Pons (tissue), 1 donor: ENCODE results near the gene XDH.

Experiments used
- DNase-seq: peaks from one replicate; pipeline ENCODE4 v3.0.0-alpha.2; 2016; ENCODE audit warnings: low spot score

XDH gene

DNA sequence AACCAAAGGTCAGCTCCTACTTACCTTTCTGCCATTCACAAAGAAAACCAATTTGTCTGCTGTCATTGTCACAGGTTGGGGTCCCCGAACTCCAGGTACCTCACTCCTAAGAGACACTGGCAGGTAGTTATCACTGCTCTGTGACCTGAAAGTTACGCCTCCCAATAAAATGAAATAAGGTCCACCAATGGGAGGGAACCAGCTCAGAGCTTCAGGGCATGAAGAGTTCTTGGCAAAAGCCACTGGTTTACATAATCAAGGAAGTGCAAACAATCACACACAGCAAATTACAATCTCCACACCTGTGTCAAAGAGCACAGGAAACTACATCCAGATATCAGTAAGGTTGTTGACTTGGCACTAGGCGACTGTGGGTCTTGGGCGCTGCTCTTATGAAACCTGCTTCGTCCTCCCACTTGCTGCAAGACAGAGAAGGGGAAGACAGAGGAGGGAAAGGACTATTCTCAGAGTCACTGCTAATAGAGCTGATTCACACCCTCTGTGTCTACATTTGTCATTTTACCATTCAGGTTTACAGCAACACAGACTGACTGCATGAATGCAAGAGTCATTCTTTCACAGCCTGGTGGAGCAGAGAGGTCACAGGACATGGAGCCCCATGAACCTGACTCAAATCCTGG is at the start of gene XDH:
Gene XDH (minus strand): TSS at position 142 of the 641 bp plus-strand sequence. CDS start 76 bp downstream, at position 66.
- no peak for DNase-seq

DNA sequence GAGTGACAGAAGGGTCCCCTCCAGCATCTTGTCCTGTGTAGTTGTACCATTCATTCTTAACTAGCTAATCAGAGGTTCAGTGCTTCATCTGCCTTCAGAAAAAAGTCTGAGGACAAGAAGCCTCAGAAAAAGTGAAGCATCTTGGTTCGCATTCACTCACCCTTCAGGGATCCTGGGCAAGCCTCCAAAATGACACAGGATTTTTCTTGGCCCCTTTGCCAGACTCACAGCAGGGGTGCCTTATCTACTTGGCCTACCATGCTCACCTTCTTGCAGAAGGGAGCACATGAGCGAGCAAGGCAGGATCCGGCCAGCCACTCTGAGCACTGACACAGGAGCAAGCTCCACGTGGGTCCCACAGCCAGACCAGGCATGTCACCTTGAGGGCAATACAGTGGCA is 43.1 kb upstream of the XDH start:
- DNase-seq, result no peak

DNA sequence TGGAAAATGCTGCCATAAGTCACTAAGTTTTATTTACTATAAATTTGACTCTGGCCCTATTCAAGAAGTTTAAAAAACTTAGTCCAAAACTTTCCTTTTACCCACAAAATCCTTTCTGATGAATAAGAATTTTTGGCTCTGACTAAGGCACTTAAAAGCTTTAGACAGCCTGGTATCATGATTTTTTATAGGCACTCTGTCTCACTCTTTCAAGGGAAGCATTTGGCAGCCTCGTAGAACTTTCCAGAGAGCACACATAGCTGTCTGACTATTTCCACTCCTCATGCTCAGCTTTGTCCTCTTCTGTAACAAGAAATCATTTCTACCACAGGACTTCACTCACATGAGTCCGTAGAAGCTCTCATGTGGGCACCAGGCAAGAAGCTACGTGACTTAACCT is 32.3 kb upstream of the XDH start:
- DNase-seq, result no peak

DNA sequence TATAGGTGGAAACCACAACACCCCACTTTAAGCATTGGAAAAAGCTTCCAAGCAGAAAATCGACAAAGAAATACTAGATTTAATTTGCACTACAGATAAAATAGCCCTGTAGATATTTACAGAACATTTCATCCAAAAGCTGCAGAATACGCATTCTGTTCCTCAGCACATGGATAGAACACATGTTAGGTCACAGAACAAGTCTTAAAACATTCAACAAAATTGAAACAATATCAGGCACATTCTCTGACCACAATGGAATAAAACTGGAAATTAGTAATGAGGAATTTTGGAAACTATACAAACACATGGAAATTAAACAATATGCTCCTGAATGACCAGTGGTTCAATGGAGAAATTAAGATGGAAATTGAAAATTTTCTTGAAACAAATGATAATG is 27.8 kb upstream of the XDH start:
- no peak for DNase-seq

DNA sequence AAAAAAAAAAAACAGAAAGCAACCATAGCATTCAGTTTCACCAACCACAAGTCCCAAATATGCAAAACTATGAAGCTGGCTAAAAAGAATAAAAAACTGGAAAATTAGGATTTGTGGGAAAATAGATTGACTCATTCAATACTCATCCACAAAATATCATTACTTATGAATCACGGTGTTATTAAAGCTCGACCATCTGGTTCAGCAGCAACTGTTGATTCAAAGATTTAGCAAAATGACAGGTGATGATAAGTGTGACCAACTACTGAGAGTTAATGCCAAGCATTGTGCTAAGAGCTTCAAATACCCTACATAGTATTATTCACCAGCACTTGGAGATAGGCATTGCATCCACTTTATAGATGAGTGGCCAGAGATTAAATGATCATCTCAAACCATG is 26.2 kb upstream of the XDH start:
- no peak for DNase-seq

DNA sequence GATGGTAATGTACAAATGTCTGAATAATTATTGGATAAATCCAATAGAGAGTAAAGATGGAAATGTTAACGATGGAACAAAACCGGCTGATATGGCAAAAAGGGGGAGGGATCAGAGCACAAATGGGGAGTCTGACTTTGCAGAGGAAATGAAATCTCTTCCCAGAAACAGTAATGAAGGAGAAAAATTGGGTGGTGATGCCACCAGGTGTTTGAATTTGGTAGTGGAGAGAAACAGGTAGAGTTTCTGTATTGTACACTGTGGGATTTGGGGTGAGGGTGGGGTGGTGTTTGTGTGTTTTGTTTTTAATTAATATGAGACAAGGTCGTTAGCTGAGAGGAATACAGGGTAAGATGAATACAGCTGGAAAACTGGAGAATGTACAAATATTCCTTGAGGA is 20.4 kb upstream of the XDH start:
- no peak for DNase-seq

DNA sequence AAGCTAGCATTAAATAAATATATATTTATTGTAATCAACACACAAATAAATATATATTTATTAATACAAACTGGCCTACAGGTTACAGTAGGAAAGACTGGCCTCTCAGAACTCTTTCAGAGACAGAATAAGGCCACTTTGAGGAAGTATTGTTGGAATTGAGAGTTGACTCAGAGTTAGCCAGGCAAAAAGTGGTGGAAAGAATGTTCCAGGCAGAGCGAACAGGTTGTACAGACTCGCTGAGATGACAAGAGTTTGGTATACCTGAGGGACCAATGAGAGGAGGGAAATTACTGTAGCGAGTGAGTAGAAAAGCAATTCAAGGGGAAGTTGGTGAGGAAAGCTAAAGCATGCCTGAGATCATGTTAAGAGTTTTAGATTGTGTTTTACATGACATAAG is 19.0 kb upstream of the XDH start:
- no peak for DNase-seq

DNA sequence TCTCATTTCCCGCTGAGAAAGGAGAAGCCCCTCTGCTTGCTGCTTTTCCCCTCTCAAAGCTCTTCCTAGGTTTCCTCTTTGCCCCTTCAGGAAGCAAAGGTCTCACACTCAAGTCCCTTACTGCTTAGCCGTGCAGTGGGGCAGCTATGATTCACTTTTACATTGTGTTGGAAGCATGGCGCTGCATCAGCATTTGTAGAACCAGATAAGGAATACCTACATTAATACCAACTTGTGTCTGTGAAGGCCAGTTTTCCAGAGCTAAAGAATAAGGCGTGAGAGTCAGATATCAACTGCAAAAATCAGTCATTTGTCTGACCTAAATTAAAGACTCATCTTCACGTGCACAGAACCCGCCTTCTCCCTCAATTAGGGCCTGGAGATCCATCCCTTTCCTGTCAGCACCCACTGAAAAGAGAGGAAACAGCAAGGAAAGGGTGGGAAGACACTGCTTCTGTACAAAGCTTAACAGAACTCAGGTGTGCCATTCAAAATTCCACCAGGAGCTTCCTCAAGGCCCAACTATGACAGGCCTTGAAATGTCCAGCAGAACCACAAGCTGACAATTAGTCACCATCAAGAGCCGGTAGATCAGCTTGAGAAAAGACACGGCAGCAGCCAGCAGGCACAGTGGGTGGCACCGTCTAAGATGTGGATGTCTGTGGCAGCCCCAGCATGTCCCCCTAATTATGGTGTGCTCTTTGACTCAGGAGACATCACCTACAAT is 16.1 kb upstream of the XDH start:
- DNase-seq, result no peak

DNA sequence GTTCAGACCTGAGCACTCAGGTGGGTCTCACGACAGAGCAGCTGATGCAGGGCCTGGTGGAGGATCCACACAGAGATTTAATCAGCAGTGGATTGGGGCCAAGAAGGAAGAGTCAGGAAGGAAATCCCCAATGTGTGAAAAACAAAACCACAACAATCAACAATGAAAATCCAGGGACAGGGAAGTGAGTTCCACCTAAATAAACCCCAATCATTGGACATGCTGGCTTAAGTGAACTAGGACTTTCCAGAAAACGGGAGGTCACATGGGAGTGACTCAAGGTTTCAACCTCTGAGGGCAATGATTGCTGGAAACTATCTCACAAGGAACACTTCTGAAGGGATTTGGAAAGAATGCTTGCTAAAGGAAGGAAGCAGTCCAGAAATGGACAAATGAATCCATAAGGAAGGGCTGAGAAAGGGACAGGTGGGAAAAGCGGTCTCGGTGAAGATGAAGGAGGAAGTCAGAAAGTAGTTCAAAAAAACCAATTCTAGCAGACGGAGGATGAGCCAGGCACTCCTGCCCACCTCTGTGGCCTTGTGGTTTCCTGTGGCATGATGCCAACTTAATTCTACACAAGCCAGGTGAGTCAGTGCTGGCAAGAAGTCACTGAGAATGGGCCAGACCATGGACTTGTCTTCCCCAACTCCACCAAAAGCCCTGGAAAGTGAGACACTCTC is 15.4 kb upstream of the XDH start:
- DNase-seq, result no peak

DNA sequence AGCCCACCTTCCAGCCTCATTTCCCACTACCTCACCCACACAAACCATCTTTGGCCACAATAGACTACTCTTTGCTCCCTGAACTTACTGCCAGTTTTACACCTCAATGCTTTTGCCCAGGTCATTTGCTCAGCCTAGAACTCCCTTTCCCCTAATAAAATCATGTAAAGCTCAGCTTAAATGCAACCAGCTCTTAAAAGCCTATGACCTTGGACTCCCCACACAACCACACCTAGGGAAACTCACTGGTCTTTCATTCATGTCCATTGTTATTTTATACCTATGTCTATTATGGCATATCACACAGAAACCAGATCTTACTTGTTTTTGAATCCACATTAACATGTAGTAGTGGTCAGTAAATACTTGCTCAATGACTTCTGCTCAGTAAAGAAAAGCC is 14.5 kb upstream of the XDH start:
- DNase-seq, result no peak

DNA sequence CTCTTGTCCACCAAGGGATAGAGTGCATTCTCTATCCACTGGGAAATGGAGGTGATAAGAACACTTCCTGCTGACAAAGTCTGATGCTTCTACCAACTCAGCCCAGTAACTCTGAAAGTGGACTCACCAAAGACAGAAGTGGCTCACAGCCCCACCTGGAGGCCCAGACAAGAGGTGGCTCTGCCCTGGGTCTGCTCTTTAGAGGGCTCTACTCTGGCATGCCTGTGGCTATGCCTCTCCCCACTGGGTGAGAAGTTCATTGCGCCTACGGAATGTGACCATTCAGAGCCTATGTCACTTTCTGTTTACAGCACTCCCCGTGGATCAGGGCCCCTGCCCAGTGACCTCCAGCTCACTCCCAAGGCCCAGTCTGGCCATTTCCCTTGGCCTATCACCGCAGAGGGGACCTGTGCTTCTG is 13.5 kb upstream of the XDH start:
- no peak for DNase-seq

DNA sequence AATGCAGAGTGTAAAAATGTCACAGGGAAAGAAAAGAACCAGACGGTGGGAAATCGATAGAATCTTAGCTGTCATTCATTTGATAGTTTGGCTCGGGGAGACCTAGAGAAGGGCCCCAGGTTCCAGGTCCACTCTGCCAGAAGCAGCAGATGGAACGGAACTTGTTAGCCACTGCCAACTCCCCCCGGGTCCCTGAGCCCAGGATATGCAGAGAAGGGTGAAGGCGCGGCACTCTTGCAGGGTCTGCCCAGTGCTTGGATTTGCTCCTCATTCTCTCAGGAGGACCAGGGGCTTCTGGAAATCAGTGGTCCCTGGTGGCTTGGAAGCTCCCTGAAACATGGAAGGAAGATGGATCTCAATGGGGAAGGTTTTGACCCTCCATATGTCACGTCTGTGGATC is 11.6 kb upstream of the XDH start:
- no peak for DNase-seq

DNA sequence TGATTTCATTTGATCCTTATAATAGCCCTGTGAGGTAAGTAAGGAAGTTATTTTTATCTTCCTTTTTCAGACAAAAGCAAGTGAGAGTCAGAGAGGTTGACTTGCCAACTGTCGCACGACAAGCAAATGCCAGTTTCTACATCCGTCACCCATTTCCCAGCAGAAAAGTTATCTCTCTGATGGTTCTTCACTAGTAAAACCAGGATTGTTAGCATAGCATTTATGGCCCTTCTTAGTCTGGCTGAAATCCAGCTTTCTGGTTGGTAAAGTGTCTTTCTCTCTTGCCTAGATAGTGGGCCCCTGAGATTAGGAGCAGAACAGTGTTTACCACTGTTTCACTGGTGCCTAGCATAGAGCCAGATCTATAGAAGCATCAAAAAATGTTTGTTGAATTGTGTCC is 7.1 kb upstream of the XDH start:
- DNase-seq, result no peak

DNA sequence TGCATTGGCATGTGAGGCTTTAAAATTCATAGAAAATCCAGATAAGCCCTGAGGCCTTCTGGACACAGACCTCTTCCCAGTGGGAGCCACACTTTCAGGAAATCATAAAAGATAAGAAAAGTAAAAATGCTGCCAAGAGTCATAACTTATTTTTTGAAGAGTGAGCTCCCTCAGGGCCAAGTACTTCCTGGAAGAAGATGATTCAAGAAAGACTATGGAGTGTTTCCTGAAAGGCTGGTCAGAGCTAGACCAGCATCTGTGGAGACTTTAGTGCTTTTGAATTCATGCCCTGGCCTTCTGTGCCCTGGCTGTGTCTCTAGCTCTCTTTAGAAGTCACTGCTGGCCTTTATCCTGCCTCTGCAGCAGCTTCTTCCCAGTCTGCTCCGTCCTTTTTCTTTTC is 6.4 kb upstream of the XDH start:
- DNase-seq, result no peak

DNA sequence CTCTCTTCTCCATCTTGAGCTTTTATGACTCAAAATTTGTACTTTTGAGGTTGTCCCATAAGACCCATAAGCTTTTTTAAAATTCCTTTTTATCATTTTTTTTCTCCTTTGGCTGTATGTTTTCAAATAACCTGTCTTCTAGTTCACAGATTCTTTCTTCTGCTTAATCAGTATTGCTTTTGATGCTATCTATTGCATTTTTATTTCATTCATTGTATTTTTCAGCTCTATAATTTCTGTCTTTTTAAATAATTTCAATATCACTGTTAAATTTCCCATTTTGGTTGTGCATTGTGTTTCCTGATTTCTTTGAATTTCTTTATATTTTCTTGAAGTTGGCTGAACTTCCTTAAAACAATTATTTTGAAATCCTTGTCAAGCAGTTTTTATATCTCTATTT is 4.8 kb upstream of the XDH start:
- DNase-seq, result no peak

DNA sequence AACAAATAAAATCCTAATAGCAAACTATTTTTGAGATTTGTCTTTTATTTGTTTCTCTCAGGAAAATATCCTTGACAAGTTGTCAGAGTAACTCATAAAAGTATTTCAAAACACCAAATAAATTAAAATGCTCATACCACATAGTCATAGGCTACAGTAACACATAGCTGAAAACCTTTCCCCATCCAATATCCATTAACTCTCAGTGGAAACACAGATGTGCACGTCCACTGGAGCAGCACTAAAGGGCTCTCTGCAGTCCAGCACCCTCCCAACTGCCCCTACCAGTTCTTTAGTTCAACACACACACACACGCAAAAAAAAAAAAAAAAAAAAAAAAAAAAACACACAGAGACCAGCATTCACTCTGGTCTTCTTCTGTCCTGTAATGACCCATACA is 879 bp upstream of the XDH start:
- no peak for DNase-seq

DNA sequence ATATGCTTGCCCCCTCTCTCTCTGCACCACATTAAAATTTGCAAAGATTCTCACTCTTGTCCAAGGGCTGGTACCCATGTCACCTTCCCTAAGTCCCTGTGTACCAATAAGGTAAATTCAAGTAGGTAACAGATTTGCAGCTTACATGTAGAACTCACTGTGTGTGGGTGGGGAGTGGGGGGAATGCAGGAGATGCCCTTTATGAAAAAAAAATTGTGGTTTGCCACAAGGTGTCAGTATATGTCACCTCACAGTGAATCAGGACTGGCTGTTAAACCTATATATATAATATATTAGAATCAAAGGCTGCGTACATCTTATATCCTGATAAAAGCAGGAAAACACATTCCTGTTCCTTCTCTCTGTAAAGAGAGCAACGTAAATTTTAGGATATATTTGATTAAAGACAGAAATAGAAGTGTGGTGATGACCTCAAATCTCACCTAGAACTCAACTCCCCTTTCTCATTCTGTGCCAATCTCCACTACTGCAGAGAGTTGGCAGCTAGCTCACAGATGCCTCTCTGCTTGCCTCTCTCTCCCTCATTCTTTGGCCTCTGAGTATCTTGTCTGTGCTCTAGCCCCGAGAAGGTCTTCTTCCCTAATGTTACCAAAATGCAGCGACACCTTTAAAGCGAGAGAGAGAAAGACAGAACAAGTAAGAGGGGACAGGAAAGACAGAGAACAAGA is 536 bp downstream of the XDH start:
- DNase-seq, result no peak

DNA sequence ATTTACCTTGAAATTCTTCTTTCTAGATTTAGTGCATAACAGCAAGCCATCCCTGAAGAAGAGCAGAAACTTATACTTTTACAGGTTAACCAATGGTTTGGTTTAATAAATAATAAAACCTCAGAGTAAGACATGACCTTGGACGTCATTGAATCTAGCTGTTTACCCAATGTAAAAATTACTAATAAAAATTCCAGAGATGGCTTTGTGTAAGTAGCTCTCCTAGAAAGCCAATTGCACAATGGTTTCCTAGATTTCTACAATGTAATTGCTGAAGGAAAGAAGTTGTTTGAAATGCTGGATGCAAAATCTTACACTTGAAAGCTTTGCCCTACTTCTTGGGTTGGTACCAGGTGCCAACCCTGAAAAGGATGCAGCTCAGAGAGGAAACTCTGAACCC is 1.5 kb downstream of the XDH start:
- DNase-seq, result no peak

DNA sequence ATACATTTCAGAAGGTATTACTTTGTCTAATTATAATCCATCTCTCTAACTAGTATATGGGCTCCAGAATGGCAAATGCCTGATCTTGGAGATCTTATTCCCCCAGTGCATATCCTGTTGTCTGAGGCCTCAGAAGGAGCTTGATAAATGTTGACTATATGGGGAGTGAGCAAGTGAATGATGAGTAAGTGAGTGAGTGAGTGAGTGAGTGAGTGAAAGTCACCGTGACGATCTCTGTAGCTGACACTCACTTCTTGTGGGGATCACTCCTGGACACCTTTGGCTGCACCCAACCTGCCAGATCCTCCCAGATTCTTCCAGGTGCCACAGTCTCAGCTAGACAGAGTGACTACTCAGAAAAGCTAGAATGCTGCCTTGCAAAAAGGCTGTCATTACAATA is 2.8 kb downstream of the XDH start:
- DNase-seq, result no peak

DNA sequence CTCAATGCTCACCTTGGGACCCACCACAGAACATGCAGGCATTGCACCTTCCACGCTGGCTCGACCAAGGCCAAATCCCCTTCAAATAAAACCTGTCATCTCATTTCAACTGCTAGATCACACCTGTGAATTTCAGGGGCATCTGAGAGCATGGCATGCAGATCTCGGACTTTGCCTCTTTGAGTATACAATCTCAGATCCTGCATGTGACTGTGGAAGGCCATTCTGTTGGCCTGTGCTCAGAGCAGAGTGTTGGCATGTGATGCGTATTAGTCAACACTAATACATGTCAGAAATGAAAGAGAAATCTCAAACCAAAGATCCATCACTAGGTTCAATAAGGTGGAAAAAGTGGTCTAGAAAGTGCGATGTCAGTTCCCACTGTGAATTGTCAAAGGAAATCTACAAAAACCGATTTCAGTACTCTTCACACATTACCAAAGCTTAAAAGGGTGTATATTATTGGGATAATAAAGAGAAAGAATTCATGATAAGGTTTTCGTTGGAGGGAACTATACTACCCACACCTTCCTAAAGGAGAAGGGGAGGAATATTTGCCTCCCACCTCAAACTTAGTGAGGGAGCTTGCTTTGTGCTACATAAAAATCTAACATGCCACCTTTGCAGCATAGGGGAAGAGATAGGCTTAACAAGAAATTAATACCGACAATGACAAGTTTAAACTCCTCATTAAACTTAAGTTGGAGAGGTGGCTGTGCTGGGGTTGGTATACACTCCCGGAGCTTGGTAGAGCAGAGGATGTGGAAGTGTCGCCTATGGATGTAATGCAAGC is 7.8 kb downstream of the XDH start:
- no peak for DNase-seq

DNA sequence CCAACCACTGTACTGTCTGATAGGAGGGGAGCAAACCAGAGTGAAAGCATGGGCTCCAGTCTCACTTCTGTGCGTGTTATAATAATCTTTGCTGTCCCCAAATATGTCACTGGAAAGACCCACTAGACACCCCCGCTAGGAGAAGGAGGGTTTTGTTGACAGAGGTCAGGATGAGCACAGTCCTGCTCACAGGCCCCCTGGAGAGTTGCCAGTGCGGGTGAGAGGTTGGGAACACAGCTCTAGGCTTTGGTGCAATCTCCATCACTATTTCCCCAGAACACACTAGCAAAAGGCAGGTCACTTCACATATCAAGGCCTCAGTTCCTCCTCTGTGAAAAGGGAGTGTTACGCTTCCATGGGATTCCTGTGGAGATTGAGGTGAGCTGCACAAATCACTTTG is 9.7 kb downstream of the XDH start:
- no peak for DNase-seq

DNA sequence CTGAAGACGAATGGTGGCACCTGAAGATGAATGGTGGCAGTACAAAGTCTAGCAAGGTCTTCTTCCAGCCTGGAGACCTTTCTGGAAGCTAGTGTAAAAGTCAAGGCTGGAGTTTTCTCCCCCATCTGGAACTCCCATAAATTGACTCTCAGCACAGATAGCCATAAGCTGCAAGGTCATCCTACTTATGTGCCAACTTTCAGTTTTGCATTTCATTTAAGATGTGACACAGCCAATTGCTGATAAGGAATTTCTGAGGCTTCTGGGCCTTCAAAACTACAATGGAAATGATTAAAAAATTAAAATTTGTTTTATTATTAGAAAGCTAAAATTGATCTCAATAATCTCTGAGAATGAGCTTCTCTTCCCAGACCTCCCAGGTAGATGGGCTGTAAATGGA is 10.2 kb downstream of the XDH start:
- DNase-seq, result no peak
